Vagina (tissue), 2 donors: ENCODE measurements around the gene CAPN15. TPM values are rescaled to one million over a fixed set of nuclear protein-coding genes. Genes with fewer than 3 reads are reported as not detected.

Source experiments
- DNase-seq, 2 donors: peaks; one replicate each; pipeline ENCODE4 v3.0.0-alpha.2; 2017; ENCODE audit errors: extremely low spot score in 2 of 2
- H3K27ac ChIP-seq: fragments of 200-600 bp; sonication (generic); one replicate; pipeline ENCODE4 v1.5.1; 2019
- H3K27me3 ChIP-seq: fragments of 200-600 bp; sonication (generic); one replicate; pipeline ENCODE4 v1.5.1; 2019
- H3K36me3 ChIP-seq, 2 donors: fragments of 200-600 bp; sonication (generic); one replicate each; pipeline ENCODE4 v1.5.1; 2017 to 2019
- H3K4me1 ChIP-seq: fragments of 200-600 bp; sonication (generic); one replicate; pipeline ENCODE4 v1.5.1; 2019
- H3K4me3 ChIP-seq, 2 donors: fragments of 200-600 bp; sonication (generic); 1 replicate in 1 of 2; 2 replicates in 1 of 2; pipeline ENCODE4 v1.5.1; 2016 to 2019
- H3K9me3 ChIP-seq: fragments of 200-600 bp; sonication (generic); one replicate; pipeline ENCODE4 v1.5.1; 2019
- POLR2A ChIP-seq, 2 donors: fragments of 450-650 bp; IDR thresholded peaks; one replicate each; pipeline ENCODE4 v1.6.1; 2017; ENCODE audit warnings: antibody characterized with exemption in 2 of 2, mild to moderate bottlenecking in 2 of 2, moderate library complexity in 2 of 2
- POLR2AphosphoS5 ChIP-seq, 2 donors: sonication (generic); formaldehyde crosslinking; IDR thresholded peaks; one replicate each; pipeline ENCODE4 v1.9.0; 2017; ENCODE audit warnings: antibody characterized with exemption in 2 of 2, mild to moderate bottlenecking in 2 of 2, low read depth in 1 of 2; ENCODE audit not compliant: insufficient read depth in 1 of 2
- intact Hi-C: fragments of 100-400 bp; cut with DNase I; formaldehyde crosslinking; loops from one replicate; pipeline ENCODE4 v1.15.1; 2023
- total RNA-seq: library from RNA; depleted of rRNA; stranded (reverse); fragments of >200 nt; gene quantifications from one replicate; pipeline ENCODE4 v1.2.3, GENCODE V29; 2016
- TF ChIP-seq, protein P1 (sequence below), 3 experiments: fragments of 450-650 bp in 2 of 3; fragments of 200-600 bp in 1 of 3; sonication (generic) in 1 of 3; IDR thresholded peaks; one replicate each; pipeline ENCODE4 v1.5.1; 2017 to 2019; ENCODE audit warnings: antibody characterized with exemption in 3 of 3, mild to moderate bottlenecking in 2 of 3, moderate library complexity in 2 of 3

Gene CAPN15
- total RNA-seq, 1 donor from 2014 or later = 38.3 TPM

DNA sequence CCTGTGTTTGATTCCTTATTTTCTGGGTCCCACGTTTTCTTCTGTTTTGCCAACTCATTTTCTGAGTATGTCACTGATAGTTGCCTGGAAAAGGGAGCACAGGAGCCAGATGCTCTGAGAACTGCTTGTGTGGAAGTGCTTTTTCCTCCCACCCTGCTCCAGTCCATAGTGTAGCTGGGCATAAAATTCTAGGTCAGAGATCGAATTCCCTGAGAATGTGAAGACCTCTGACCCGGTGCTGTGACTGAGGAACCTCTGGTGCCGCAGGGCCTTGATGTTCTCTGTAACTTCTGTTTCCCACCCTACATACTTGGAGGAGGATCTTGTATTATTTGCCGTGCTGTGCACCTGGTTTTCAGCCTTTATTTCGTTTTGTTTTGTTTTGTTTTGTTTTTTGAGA lies 19.5 kb upstream of the CAPN15 start:
- no peak overlapping the region for H3K27ac ChIP-seq
- intact Hi-C loops = no loop called here
- no peaks in the 10 kb centered on the region for H3K4me1 ChIP-seq
- no peaks in the 10 kb centered on the region for H3K9me3 ChIP-seq
- no peak overlapping the region for H3K4me3 ChIP-seq
- H3K36me3 ChIP-seq = peaks cover 0 to 5% of the 10 kb centered on the region in 2 donors
- no peak for DNase-seq
- TF ChIP-seq, protein P1, sequence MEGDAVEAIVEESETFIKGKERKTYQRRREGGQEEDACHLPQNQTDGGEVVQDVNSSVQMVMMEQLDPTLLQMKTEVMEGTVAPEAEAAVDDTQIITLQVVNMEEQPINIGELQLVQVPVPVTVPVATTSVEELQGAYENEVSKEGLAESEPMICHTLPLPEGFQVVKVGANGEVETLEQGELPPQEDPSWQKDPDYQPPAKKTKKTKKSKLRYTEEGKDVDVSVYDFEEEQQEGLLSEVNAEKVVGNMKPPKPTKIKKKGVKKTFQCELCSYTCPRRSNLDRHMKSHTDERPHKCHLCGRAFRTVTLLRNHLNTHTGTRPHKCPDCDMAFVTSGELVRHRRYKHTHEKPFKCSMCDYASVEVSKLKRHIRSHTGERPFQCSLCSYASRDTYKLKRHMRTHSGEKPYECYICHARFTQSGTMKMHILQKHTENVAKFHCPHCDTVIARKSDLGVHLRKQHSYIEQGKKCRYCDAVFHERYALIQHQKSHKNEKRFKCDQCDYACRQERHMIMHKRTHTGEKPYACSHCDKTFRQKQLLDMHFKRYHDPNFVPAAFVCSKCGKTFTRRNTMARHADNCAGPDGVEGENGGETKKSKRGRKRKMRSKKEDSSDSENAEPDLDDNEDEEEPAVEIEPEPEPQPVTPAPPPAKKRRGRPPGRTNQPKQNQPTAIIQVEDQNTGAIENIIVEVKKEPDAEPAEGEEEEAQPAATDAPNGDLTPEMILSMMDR (IDR thresholded peaks at IDR 0.05) = no peak
- TF ChIP-seq POLR2A (IDR thresholded peaks at IDR 0.05) = no peak
- no peak for TF ChIP-seq POLR2AphosphoS5 (IDR thresholded peaks at IDR 0.05; ENCODE audit: insufficient read depth in 1 of 2, low read depth in 1 of 2)
- H3K27me3 ChIP-seq = no peaks in the 10 kb centered on the region

DNA sequence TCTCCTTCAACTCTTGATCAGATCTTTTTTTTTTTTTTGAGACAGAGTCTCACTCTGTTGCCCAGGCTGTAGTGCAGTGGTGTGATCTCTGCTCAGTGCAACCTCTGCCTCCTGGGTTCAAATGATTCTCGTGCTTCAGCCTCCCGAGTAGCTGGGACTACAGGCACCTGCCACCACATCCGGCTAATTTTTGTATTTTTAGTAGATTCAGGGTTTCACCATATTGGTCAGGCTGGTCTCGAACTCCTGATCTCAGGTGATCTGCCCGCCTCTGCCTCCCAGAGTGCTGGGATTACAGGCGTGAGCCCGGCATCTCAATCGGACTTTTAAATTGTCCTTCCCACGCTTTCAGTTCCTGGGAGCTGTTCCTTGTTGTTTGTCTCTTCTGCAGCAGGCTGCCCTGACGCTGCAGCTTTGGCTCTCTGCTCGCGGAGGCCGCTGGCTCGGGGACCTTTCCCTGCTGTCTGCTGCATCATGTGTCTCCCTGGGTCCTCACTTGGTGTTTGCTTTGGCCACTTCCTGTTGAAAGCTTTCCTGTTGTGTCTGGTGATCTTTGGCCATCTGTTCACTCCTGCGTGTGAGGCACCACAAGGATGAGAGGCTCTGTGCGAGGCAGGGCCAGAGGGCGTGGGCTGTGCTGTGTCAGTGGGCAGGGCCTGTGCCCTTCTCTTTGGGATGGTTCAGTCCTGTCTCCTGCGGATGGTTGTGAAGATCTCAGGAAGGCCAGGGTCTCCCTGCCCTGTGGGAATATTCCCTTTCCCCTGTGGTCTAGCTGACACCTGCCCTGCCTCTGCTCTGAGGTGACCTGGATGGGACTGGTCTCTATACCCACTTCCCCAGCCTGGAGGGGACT lies 18.4 kb upstream of the CAPN15 start:
- Histone ChIP-seq H3K27ac (no peak overlapping the region), H3K4me1 (no peaks in the 10 kb centered on the region), H3K9me3 (no peaks in the 10 kb centered on the region), H3K27me3 (no peaks in the 10 kb centered on the region), H3K4me3 (no peak overlapping the region), H3K36me3 (peaks cover 0 to 5% of the 10 kb centered on the region in 2 donors)
- intact Hi-C loops = no loop called here
- no peak for TF ChIP-seq POLR2A (IDR thresholded peaks at IDR 0.05)
- TF ChIP-seq, protein P1 (IDR thresholded peaks at IDR 0.05) = no peak
- TF ChIP-seq POLR2AphosphoS5 (IDR thresholded peaks at IDR 0.05; ENCODE audit: insufficient read depth in 1 of 2, low read depth in 1 of 2) = no peak
- no peak for DNase-seq

DNA sequence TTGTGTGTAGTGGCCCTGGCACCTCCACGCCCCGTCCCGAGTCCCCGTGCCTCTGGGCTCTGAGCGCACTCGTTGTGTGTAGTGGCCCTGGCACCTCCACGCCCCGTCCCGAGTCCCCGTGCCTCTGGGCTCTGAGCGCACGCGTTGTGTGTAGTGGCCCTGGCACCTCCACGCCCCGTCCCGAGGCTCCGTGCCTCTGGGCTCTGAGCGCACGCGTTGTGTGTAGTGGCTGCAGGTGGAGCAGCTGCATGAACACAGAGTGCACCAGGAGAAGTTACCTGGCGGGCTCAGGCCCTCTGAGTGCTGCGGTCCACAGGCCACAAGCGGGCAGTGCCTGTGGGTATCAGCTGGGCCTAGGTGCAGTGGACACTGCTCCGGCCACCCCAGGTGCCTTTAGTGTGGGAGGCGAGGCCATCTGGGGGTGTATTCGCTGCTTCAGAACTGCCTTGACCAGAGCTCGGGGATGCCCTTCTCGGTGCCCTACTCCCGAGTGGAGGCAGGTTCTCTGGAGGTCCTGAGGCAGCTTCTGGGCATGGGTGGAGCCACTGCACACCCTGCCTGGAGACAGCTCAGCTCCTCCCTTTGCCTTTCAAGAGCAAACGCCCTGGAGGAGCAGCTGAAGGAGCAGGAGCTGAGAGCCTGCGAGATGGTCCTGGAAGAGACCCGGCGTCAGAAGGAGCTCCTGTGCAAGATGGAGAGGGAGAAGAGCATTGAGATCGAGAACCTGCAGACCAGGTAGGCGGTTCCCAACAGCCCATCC lies 17.3 kb upstream of the CAPN15 start:
- no peaks in the 10 kb centered on the region for H3K9me3 ChIP-seq
- no peak for DNase-seq
- intact Hi-C loops = no loop called here
- H3K4me3 ChIP-seq = no peak overlapping the region
- no peaks in the 10 kb centered on the region for H3K27me3 ChIP-seq
- H3K4me1 ChIP-seq = no peaks in the 10 kb centered on the region
- TF ChIP-seq POLR2AphosphoS5 (IDR thresholded peaks at IDR 0.05; ENCODE audit: insufficient read depth in 1 of 2, low read depth in 1 of 2) (no peak), POLR2A (IDR thresholded peaks at IDR 0.05) (no peak)
- TF ChIP-seq, protein P1 (IDR thresholded peaks at IDR 0.05) = no peak
- H3K36me3 ChIP-seq = peaks cover 0 to 5% of the 10 kb centered on the region in 2 donors
- no peak overlapping the region for H3K27ac ChIP-seq

DNA sequence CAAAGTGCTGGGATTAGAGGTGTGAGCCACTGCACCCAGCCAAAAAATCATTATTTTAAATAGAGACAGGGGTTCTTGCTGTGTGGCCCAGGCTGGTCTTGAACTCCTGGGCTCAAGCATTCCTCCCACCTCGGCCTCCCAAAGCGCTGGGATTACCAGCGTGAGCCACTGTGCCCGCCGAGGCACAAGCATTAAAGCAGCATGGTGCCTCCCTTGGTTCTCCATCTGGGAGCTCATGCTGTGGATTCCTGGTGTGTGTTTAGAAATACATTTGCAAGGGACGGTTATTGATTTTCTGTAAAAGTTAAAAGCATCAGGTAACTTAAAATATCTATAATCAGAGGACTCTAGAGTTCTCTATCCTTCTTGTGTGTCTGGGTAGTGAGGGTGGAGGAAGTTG lies 14.7 kb upstream of the CAPN15 start:
- Histone ChIP-seq H3K27ac (no peak overlapping the region), H3K4me3 (no peak overlapping the region), H3K4me1 (no peaks in the 10 kb centered on the region), H3K9me3 (no peaks in the 10 kb centered on the region), H3K27me3 (no peaks in the 10 kb centered on the region), H3K36me3 (peaks cover 0 to 20% of the 10 kb centered on the region in 2 donors)
- intact Hi-C loops = no loop called here
- TF ChIP-seq POLR2AphosphoS5 (IDR thresholded peaks at IDR 0.05; ENCODE audit: insufficient read depth in 1 of 2, low read depth in 1 of 2) = no peak
- no peak for TF ChIP-seq POLR2A (IDR thresholded peaks at IDR 0.05)
- TF ChIP-seq, protein P1 (IDR thresholded peaks at IDR 0.05) = no peak
- DNase-seq = no peak
